ENCODE results near the gene GRIN3A. TPM values are rescaled to one million over a fixed set of nuclear protein-coding genes. Genes with fewer than 3 reads are reported as not detected.

Gene GRIN3A
- total RNA-seq, 1 donor from 2014 or later, result 0.15 TPM

DNA sequence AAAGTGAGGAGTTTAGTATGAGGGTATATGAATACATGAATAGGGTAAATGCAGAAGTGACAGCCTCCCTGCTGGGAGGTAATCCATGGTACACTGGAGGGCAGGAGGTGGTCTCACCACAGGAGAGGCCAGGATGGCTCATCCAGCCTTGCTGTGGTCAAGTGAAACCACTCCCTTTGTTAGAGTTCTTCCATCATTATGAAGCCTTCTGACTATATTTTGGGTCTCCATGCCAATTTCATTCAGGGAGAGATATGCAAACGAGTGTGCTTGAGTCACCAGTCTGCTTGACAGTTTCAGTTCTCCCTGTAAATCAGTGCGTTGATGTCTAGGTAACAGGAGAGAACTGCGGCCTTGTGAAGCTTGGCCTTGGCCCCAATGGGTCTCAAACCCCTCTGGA lies 160.1 kb downstream of the GRIN3A start:
- H3K4me3 Mint-ChIP-seq (ENCODE audit: unreplicated experiment), result no peak overlapping the region
- H3K27ac Mint-ChIP-seq (ENCODE audit: unreplicated experiment), result no peak overlapping the region
- H3K36me3 Mint-ChIP-seq (ENCODE audit: unreplicated experiment), result no peaks in the 10 kb centered on the region
- peaks cover 3% of the 10 kb centered on the region for H3K9me3 Mint-ChIP-seq (ENCODE audit: unreplicated experiment)
- H3K4me1 Mint-ChIP-seq (ENCODE audit: low read depth, unreplicated experiment), result no peaks in the 10 kb centered on the region
- no peak for DNase-seq
- no peaks in the 10 kb centered on the region for H3K27me3 Mint-ChIP-seq (ENCODE audit: unreplicated experiment)
- TF ChIP-seq, protein P1, sequence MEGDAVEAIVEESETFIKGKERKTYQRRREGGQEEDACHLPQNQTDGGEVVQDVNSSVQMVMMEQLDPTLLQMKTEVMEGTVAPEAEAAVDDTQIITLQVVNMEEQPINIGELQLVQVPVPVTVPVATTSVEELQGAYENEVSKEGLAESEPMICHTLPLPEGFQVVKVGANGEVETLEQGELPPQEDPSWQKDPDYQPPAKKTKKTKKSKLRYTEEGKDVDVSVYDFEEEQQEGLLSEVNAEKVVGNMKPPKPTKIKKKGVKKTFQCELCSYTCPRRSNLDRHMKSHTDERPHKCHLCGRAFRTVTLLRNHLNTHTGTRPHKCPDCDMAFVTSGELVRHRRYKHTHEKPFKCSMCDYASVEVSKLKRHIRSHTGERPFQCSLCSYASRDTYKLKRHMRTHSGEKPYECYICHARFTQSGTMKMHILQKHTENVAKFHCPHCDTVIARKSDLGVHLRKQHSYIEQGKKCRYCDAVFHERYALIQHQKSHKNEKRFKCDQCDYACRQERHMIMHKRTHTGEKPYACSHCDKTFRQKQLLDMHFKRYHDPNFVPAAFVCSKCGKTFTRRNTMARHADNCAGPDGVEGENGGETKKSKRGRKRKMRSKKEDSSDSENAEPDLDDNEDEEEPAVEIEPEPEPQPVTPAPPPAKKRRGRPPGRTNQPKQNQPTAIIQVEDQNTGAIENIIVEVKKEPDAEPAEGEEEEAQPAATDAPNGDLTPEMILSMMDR (IDR thresholded peaks at IDR 0.05; ENCODE audit: partially characterized antibody, unreplicated experiment), result no peak

- Mint-ChIP-seq H3K36me3 (ENCODE audit: unreplicated experiment) (no peaks in the 10 kb centered on the region), H3K4me1 (ENCODE audit: low read depth, unreplicated experiment) (no peaks in the 10 kb centered on the region), H3K4me3 (ENCODE audit: unreplicated experiment) (no peak overlapping the region), H3K27me3 (ENCODE audit: unreplicated experiment) (peaks cover 1% of the 10 kb centered on the region), H3K27ac (ENCODE audit: unreplicated experiment) (no peak overlapping the region), H3K9me3 (ENCODE audit: unreplicated experiment) (peaks cover 3% of the 10 kb centered on the region)
- no peak for DNase-seq
- TF ChIP-seq, protein P1 (IDR thresholded peaks at IDR 0.05; ENCODE audit: partially characterized antibody, unreplicated experiment), result no peak
Observed at GRCh38 chr9:101574731-101575333, 163.6 kb downstream of the GRIN3A start.

GRCh38 chr9:101572316-101572715 lies 166.1 kb downstream of the GRIN3A start:
- no peak for DNase-seq
- Mint-ChIP-seq H3K4me3 (ENCODE audit: unreplicated experiment) (no peak overlapping the region), H3K36me3 (ENCODE audit: unreplicated experiment) (no peaks in the 10 kb centered on the region), H3K9me3 (ENCODE audit: unreplicated experiment) (peaks cover 3% of the 10 kb centered on the region), H3K4me1 (ENCODE audit: low read depth, unreplicated experiment) (no peaks in the 10 kb centered on the region), H3K27ac (ENCODE audit: unreplicated experiment) (no peak overlapping the region), H3K27me3 (ENCODE audit: unreplicated experiment) (peaks cover 4% of the 10 kb centered on the region)
- TF ChIP-seq, protein P1 (IDR thresholded peaks at IDR 0.05; ENCODE audit: partially characterized antibody, unreplicated experiment), result no peak

DNA sequence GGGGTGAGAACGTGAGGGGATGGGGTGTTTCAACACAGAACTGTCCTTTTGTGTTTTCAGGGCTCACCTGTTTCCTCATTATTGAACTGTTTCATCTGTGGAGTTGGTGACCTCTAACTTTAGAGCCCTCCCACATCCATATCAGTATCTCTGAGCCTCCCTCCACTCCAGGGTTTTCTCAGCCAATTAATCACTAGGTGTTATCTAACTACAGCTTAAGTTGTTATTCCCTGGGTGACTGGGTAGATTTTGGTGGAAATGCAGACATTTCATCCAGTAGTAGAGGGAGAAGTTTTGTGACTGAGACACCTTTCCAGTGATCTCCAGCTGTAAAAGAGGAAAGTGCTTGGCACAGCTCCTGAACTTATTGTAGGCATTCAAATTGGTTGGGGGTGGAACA lies 167.3 kb downstream of the GRIN3A start:
- TF ChIP-seq, protein P1 (IDR thresholded peaks at IDR 0.05; ENCODE audit: partially characterized antibody, unreplicated experiment), result no peak
- Mint-ChIP-seq H3K4me1 (ENCODE audit: low read depth, unreplicated experiment) (no peaks in the 10 kb centered on the region), H3K9me3 (ENCODE audit: unreplicated experiment) (peaks cover 3% of the 10 kb centered on the region), H3K4me3 (ENCODE audit: unreplicated experiment) (no peak overlapping the region), H3K27ac (ENCODE audit: unreplicated experiment) (no peak overlapping the region), H3K36me3 (ENCODE audit: unreplicated experiment) (no peaks in the 10 kb centered on the region), H3K27me3 (ENCODE audit: unreplicated experiment) (peaks cover 4% of the 10 kb centered on the region)
- no peak for DNase-seq

- TF ChIP-seq, protein P1 (IDR thresholded peaks at IDR 0.05; ENCODE audit: partially characterized antibody, unreplicated experiment), result no peak
- Mint-ChIP-seq H3K9me3 (ENCODE audit: unreplicated experiment) (peaks cover 3% of the 10 kb centered on the region), H3K4me3 (ENCODE audit: unreplicated experiment) (no peak overlapping the region)
Observed at GRCh38 chr9:101569741-101570501, 168.5 kb downstream of the GRIN3A start.

More at GRCh38 chr9:101569741-101570501, 168.5 kb downstream of the GRIN3A start:
- no peak for DNase-seq
- H3K27ac Mint-ChIP-seq (ENCODE audit: unreplicated experiment), result no peak overlapping the region
- peaks cover 4% of the 10 kb centered on the region for H3K27me3 Mint-ChIP-seq (ENCODE audit: unreplicated experiment)
- no peaks in the 10 kb centered on the region for H3K4me1 Mint-ChIP-seq (ENCODE audit: low read depth, unreplicated experiment)
- no peaks in the 10 kb centered on the region for H3K36me3 Mint-ChIP-seq (ENCODE audit: unreplicated experiment)

Measured in glutamatergic neuron (in vitro differentiated cells).